Testis (tissue), 3 donors: ENCODE results near the gene ITIH4. TPM values are rescaled to one million over a fixed set of nuclear protein-coding genes. Genes with fewer than 3 reads are reported as not detected.
A peak's percentile ranks its signal among the peaks of the same experiment; 100 is the strongest.

Experiments used
- DNase-seq: peaks from one replicate; pipeline ENCODE4 v3.0.0-alpha.2; 2019
- H3K27ac ChIP-seq, 2 donors: fragments of 200-600 bp; sonication (generic); one replicate each; pipeline ENCODE4 v1.5.1; 2019
- H3K27me3 ChIP-seq: fragments of 200-600 bp; sonication (generic); one replicate; pipeline ENCODE4 v1.5.1; 2019
- H3K36me3 ChIP-seq: fragments of 200-600 bp; sonication (generic); one replicate; pipeline ENCODE4 v1.5.1; 2017; ENCODE audit warnings: low read depth; ENCODE audit errors: missing control alignments
- H3K4me1 ChIP-seq: fragments of 200-600 bp; sonication (generic); one replicate; pipeline ENCODE4 v1.5.1; 2019
- H3K4me3 ChIP-seq, 2 donors: fragments of 200-600 bp; sonication (generic); one replicate each; pipeline ENCODE4 v1.5.1; 2017 to 2019
- H3K9me3 ChIP-seq: fragments of 200-600 bp; sonication (generic); one replicate; pipeline ENCODE4 v1.5.1; 2017
- CTCF ChIP-seq, 3 experiments: fragments of 450-650 bp in 2 of 3; fragments of 200-600 bp in 1 of 3; sonication (generic) in 1 of 3; IDR thresholded peaks; one replicate each; pipeline ENCODE4 v1.5.1; 2016 to 2019; ENCODE audit warnings: antibody characterized with exemption in 3 of 3, mild to moderate bottlenecking in 2 of 3, moderate library complexity in 1 of 3
- POLR2A ChIP-seq: fragments of 450-650 bp; IDR thresholded peaks from one replicate; pipeline ENCODE4 v1.6.1; 2017; ENCODE audit warnings: antibody characterized with exemption, mild to moderate bottlenecking, moderate library complexity
- WGBS, 2 donors: methylation state at CpG; one replicate each; pipeline ENCODE4 v1.1.5; 2018; 5-methylcytosine and 5-hydroxymethylcytosine counted together
- intact Hi-C: fragments of 100-400 bp; cut with DNase I; formaldehyde crosslinking; loops from one replicate; pipeline ENCODE4 v1.15.1; 2023; ENCODE audit warnings: low total_unique reads
- microRNA-seq, 2 donors: library from miRNA; unstranded; fragments of <30 nt; microRNA quantifications; one replicate each; pipeline ENCODE4, GENCODE V29; 2016; ENCODE audit warnings: borderline number of aligned reads in 2 of 2, borderline replicate concordance in 1 of 2
- polyA plus RNA-seq: library from polyadenylated mRNA; stranded (reverse); fragments of 350-450 nt; fragmentation: Illumina TruSeq; extraction: RNeasy Lipid Tissue Mini Kit (QIAGEN cat#74804); gene quantifications from one replicate; pipeline ENCODE4 v1.2.3, GENCODE V29; 2014; ENCODE audit warnings: low read depth, low replicate concordance; ENCODE audit not compliant: insufficient read depth
- small RNA-seq, 2 donors: library from RNA; depleted of rRNA; stranded (forward); fragments of <200 nt; gene quantifications; one replicate each; pipeline ENCODE3, GENCODE V24; 2016
- total RNA-seq, 2 donors: library from RNA; depleted of rRNA; stranded (reverse); fragments of >200 nt; gene quantifications; one replicate each; pipeline ENCODE4 v1.2.3, GENCODE V29; 2016

Gene ITIH4
- total and polyA plus RNA-seq, 3 donors from 2014 or later, result 16.8 to 30.2 (median 19.9) TPM

DNA sequence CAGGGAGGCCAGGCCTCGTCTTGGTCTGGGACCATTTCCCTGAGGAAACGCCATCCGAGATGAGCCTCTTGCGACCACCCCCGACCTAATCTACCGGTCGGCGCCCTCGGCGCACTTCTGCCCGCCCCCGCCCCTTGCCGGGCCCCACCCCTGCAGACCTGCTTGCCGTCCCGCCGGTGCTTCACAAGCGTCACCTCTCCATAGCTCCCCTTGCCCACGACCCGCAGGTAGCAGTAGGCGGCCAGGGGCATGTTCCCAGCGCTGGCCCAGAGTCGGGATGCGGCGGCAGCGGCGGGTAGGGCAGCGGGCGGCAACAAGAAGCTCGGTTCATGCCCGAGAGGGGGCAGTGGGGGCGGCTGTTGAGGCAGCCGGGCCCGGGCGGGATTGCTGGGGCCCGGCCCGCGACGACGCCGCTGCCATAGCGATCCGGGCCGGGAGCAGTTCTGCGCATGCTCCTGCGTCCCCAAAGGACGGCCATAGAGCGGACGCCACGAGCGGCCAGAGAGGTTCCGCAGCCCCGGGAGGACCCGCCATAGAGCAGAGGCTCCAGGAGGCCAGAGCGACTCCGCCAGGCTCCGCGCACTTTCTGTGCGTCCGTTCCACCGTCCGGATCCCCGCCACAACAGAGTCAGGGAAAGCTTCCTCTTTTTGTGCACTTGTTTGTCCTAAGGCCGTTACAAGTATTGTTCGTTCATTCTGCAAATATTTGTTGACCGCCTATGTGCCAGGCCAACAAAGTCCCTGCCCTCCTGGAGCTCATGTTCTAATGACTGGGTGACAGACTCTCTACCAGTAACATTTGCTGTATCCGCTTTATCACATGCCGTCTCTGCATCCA, 59.8 kb downstream of the ITIH4 start, which contains the start of gene NEK4:
TSS of gene NEK4 (minus strand) at position 445 of the 838 bp plus-strand sequence. CDS start at position 251, 194 bp downstream.
- Histone ChIP-seq H3K36me3 (no peaks in the 10 kb centered on the region), H3K9me3 (no peaks in the 10 kb centered on the region), H3K27me3 (no peaks in the 10 kb centered on the region), H3K27ac (peak within 1 kb of the TSS; percentile 63 to 79), H3K4me1 (peaks cover 6% of the 10 kb centered on the region), H3K4me3 (peak within 1 kb of the TSS; percentile 95)
- intact Hi-C loops, result no loop called here
- DNase-seq, result peak; percentile 95
- TF ChIP-seq CTCF (IDR thresholded peaks at IDR 0.05) (no peak), POLR2A (no peak)
- 0 to 1% methylated on average over 22 to 65 of the region's 67 CpGs for WGBS, 2 donors

- Histone ChIP-seq H3K36me3 (no peaks in the 10 kb centered on the region), H3K27me3 (no peaks in the 10 kb centered on the region), H3K9me3 (no peaks in the 10 kb centered on the region), H3K4me3 (peak overlapping the region; percentile 95), H3K27ac (peak overlapping the region; percentile 63 to 79), H3K4me1 (peaks cover 6% of the 10 kb centered on the region)
- intact Hi-C loops, result no loop called here
- DNase-seq, result peak; percentile 17
- WGBS, 2 donors, result 10 to 18% methylated on average over 13 of the region's 13 CpGs
- TF ChIP-seq CTCF (IDR thresholded peaks at IDR 0.05) (no peak), POLR2A (no peak)
Observed at GRCh38 chr3:52769786-52770455, 60.6 kb downstream of the ITIH4 start.

DNA sequence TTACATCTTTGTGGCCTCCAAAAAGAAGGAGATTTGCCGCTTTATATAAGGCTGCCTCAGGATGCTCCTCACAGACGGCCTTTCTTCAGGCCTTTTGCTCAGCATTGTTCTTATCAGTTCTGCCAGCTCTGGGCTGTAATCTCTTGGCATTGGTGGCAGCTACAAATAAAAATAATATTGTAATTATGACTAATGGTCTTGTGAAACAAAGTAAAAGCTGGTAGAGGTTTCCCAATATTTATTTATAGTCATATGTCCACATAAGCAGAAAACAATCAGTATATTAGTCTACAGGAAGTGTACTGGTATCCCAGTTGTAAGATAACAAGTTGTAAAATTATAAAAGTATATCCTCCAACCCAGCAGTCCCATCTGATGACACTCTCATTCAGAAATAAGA, 67.0 kb downstream of the ITIH4 start:
- Histone ChIP-seq H3K4me1 (peaks cover 25% of the 10 kb centered on the region), H3K27me3 (no peaks in the 10 kb centered on the region), H3K9me3 (no peaks in the 10 kb centered on the region), H3K36me3 (no peaks in the 10 kb centered on the region), H3K4me3 (no peak overlapping the region), H3K27ac (peak overlapping the region; percentile 63 to 66)
- TF ChIP-seq CTCF (IDR thresholded peaks at IDR 0.05) (no peak), POLR2A (no peak)
- intact Hi-C loops, result no loop called here
- 55 to 77% methylated on average over 2 of the region's 2 CpGs for WGBS, 2 donors
- peak; percentile 66 for DNase-seq

Small RNAs within 50 kb of the gene (microRNA-seq; reads per million reads assigned to microRNA genes)
- gene MIR8064, result 0 reads per million in 2 donors

Small RNAs within 50 kb of the gene (small RNA-seq; reads per million reads assigned to genes)
- gene MIR8064 (0 reads per million in 2 donors), gene MUSTN1 (0 reads per million in 2 donors)

Other genes starting within 250 kb of the ITIH4 start
- 100 to 1,000 TPM in 1 of 2 donors, 10 to 100 TPM in 1; 99.8 to 109 TPM for gene PBRM1, start 144.8 kb downstream of the ITIH4 start, total RNA-seq
- gene PBRM1, start 144.8 kb downstream of the ITIH4 start, polyA plus RNA-seq, result 28.9 TPM
- gene GNL3, start 144.6 kb downstream of the ITIH4 start, total RNA-seq, result 10 to 100 TPM; 50.6 to 57.7 TPM
- gene GNL3, start 144.6 kb downstream of the ITIH4 start, polyA plus RNA-seq, result 36.3 TPM
- gene GLT8D1, start 124.9 kb downstream of the ITIH4 start, total RNA-seq, result 100 to 1,000 TPM; 107 to 117 TPM
- 165 TPM for gene GLT8D1, start 124.9 kb downstream of the ITIH4 start, polyA plus RNA-seq
- gene SPCS1, start 124.6 kb downstream of the ITIH4 start, total RNA-seq, result 100 to 1,000 TPM; 166 to 179 TPM
- gene SPCS1, start 124.6 kb downstream of the ITIH4 start, polyA plus RNA-seq, result 340 TPM
- gene NEK4, start 59.7 kb downstream of the ITIH4 start, total RNA-seq, result 10 to 100 TPM; 66.6 to 70.2 TPM
- 114 TPM for gene NEK4, start 59.7 kb downstream of the ITIH4 start, polyA plus RNA-seq
- gene ITIH1, start 53.1 kb downstream of the ITIH4 start, total RNA-seq, result 1 to 10 TPM; 1.8 to 3.5 TPM
- 2.9 TPM for gene ITIH1, start 53.1 kb downstream of the ITIH4 start, polyA plus RNA-seq
- 1 to 10 TPM; 5.4 to 6.3 TPM for gene ITIH3, start 35.9 kb downstream of the ITIH4 start, total RNA-seq
- 9.9 TPM for gene ITIH3, start 35.9 kb downstream of the ITIH4 start, polyA plus RNA-seq
- gene MUSTN1, start 4.3 kb upstream of the ITIH4 start, total RNA-seq, result 1 to 10 TPM; 3.5 to 3.6 TPM
- 21.7 TPM for gene MUSTN1, start 4.3 kb upstream of the ITIH4 start, polyA plus RNA-seq
- gene STIMATE, start 66.9 kb upstream of the ITIH4 start, total RNA-seq, result 10 to 100 TPM; 33.2 to 42.9 TPM
- 16.7 TPM for gene STIMATE, start 66.9 kb upstream of the ITIH4 start, polyA plus RNA-seq
- 100 to 1,000 TPM in 1 of 2 donors, 10 to 100 TPM in 1; 82.4 to 143 TPM for gene SFMBT1, start 215.4 kb upstream of the ITIH4 start, total RNA-seq
- gene SFMBT1, start 215.4 kb upstream of the ITIH4 start, polyA plus RNA-seq, result 158 TPM